ENCODE results near the gene FSCN2. TPM values are rescaled to one million over a fixed set of nuclear protein-coding genes. Genes with fewer than 3 reads are reported as not detected.

Gene FSCN2
- total RNA-seq, 1 experiment from 2014 or later, result 2.9 TPM

GRCh38 chr17:81579298-81579697, 51.1 kb downstream of the FSCN2 start:
- Mint-ChIP-seq H3K4me3 (ENCODE audit: unreplicated experiment) (no peak overlapping the region), H3K4me1 (ENCODE audit: low read depth, unreplicated experiment) (peaks cover 45% of the 10 kb centered on the region), H3K27ac (ENCODE audit: unreplicated experiment) (peak overlapping the region; percentile 50), H3K36me3 (ENCODE audit: insufficient read depth, unreplicated experiment) (peaks cover 86% of the 10 kb centered on the region), H3K9me3 (ENCODE audit: unreplicated experiment) (no peaks in the 10 kb centered on the region), H3K27me3 (ENCODE audit: insufficient read depth, unreplicated experiment) (no peaks in the 10 kb centered on the region)
- no peak for TF ChIP-seq CTCF (IDR thresholded peaks at IDR 0.05; ENCODE audit: insufficient read depth in 1 of 2, low read depth in 1 of 2, low read length in 1 of 2, severe bottlenecking in 1 of 2, unreplicated experiment in 1 of 2)
- Histone ChIP-seq H3K4me1 (peaks cover 25% of the 10 kb centered on the region), H3K4me3 (ENCODE audit: low read depth, low read length) (no peak overlapping the region), H3K9me3 (no peaks in the 10 kb centered on the region), H3K27me3 (replicated peaks; ENCODE audit: control insufficient read depth, insufficient read depth, low read length) (no peaks in the 10 kb centered on the region), H3K36me3 (ENCODE audit: control insufficient read depth, insufficient read depth, low read length) (peaks cover 9% of the 10 kb centered on the region)
- BruUV-seq (replicated peaks), result no TSS peak
- no peak for DNase-seq
- POLR2A ChIA-PET, result no interaction called here
- intact Hi-C loops (cut with micrococcal nuclease; ENCODE audit: unreplicated experiment), result no loop called here
- CTCF ChIA-PET, result no interaction called here

DNA sequence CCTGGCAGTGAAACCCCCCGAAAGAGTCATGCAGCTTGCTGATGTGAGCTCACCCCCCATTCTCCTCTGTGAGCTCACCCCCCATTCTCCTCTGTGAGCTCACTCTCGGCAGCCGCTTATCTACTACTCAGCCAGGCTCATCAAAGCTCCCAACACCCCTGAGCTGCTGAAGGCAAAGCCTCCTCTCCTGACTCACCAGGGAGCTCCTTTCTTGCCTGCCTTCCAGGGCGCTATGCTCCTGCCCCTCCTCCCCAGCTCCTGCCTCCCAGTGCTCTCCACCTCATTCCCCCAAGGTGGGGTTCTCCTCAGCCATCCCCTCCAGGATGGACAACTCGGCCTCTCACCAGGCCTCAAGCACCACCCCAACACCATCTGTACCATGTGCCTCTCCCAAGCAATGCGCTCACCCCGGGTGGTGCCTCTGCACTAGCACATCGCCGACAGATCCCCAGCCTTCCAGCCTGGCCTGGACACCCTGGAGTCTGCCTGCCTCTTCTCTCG, 51.7 kb downstream of the FSCN2 start:
- H3K9me3 ChIP-seq, result no peaks in the 10 kb centered on the region
- no peaks in the 10 kb centered on the region for H3K9me3 Mint-ChIP-seq (ENCODE audit: unreplicated experiment)
- H3K36me3 Mint-ChIP-seq (ENCODE audit: insufficient read depth, unreplicated experiment), result peaks cover 86% of the 10 kb centered on the region
- POLR2A ChIA-PET, result interaction anchor here (0.6 kb wide), 1 partner anchor 357 kb away, joined by 5 read pairs; the partner anchor contains the start of gene CEP131
- H3K27ac Mint-ChIP-seq (ENCODE audit: unreplicated experiment), result peak overlapping the region; percentile 50
- H3K4me3 ChIP-seq (ENCODE audit: low read depth, low read length), result no peak overlapping the region
- intact Hi-C loops (cut with micrococcal nuclease; ENCODE audit: unreplicated experiment), result no loop called here
- H3K27me3 ChIP-seq (replicated peaks; ENCODE audit: control insufficient read depth, insufficient read depth, low read length), result no peaks in the 10 kb centered on the region
- no peak overlapping the region for H3K4me3 Mint-ChIP-seq (ENCODE audit: unreplicated experiment)
- TF ChIP-seq CTCF (IDR thresholded peaks at IDR 0.05; ENCODE audit: insufficient read depth in 1 of 2, low read depth in 1 of 2, low read length in 1 of 2, severe bottlenecking in 1 of 2, unreplicated experiment in 1 of 2), result no peak
- no peaks in the 10 kb centered on the region for H3K27me3 Mint-ChIP-seq (ENCODE audit: insufficient read depth, unreplicated experiment)
- no TSS peak for BruUV-seq (replicated peaks)
- peaks cover 22% of the 10 kb centered on the region for H3K4me1 ChIP-seq
- peaks cover 9% of the 10 kb centered on the region for H3K36me3 ChIP-seq (ENCODE audit: control insufficient read depth, insufficient read depth, low read length)
- CTCF ChIA-PET, result no interaction called here
- peaks cover 43% of the 10 kb centered on the region for H3K4me1 Mint-ChIP-seq (ENCODE audit: low read depth, unreplicated experiment)
- no peak for DNase-seq

DNA sequence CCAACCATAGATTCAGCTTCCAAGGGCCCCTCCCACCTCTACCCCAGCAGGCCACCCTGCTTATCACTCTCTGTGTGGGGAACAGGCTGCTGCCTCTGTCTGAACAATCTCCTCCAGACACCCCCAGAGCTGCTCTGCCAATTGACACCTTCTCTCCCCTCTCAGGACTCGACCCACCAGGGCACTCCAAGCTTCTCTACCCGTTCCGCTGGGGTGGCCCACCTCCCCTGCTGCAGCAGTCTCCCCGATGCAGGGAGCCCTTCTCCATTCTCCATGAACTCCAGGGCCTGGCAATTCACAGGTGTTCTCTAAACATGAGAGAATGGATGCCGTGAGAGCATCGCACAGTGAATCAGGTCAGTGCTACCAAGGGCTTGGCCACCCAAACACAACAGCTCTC, 52.3 kb downstream of the FSCN2 start:
- ChIA-PET POLR2A (interaction anchor here (0.6 kb wide), 1 partner anchor 358 kb away, joined by 5 read pairs; the partner anchor contains the start of gene CEP131), CTCF (no interaction called here)
- H3K27ac Mint-ChIP-seq (ENCODE audit: unreplicated experiment), result peak overlapping the region; percentile 50
- DNase-seq, result no peak
- H3K4me1 Mint-ChIP-seq (ENCODE audit: low read depth, unreplicated experiment), result peaks cover 43% of the 10 kb centered on the region
- no peak for TF ChIP-seq CTCF (IDR thresholded peaks at IDR 0.05; ENCODE audit: insufficient read depth in 1 of 2, low read depth in 1 of 2, low read length in 1 of 2, severe bottlenecking in 1 of 2, unreplicated experiment in 1 of 2)
- H3K27me3 Mint-ChIP-seq (ENCODE audit: insufficient read depth, unreplicated experiment), result no peaks in the 10 kb centered on the region
- no peaks in the 10 kb centered on the region for H3K27me3 ChIP-seq (replicated peaks; ENCODE audit: control insufficient read depth, insufficient read depth, low read length)
- no peak overlapping the region for H3K4me3 ChIP-seq (ENCODE audit: low read depth, low read length)
- H3K9me3 ChIP-seq, result no peaks in the 10 kb centered on the region
- H3K4me3 Mint-ChIP-seq (ENCODE audit: unreplicated experiment), result no peak overlapping the region
- H3K36me3 ChIP-seq (ENCODE audit: control insufficient read depth, insufficient read depth, low read length), result peaks cover 6% of the 10 kb centered on the region
- peaks cover 86% of the 10 kb centered on the region for H3K36me3 Mint-ChIP-seq (ENCODE audit: insufficient read depth, unreplicated experiment)
- intact Hi-C loops (cut with micrococcal nuclease; ENCODE audit: unreplicated experiment), result no loop called here
- peaks cover 21% of the 10 kb centered on the region for H3K4me1 ChIP-seq
- no peaks in the 10 kb centered on the region for H3K9me3 Mint-ChIP-seq (ENCODE audit: unreplicated experiment)
- no TSS peak for BruUV-seq (replicated peaks)
